HEK293 (cell line): ENCODE measurements around the gene MYH14.

Source experiments
- CTCF ChIA-PET: fragments of 350-600 bp; formaldehyde crosslinking; extraction: SDS; loops from one replicate; lab custom pipeline; 2021; ENCODE audit warnings: antibody characterized with exemption; lab: Yijun Ruan, JAX
- POLR2A ChIA-PET: fragments of 300-600 bp; formaldehyde crosslinking; extraction: SDS; loops from one replicate; lab custom pipeline; 2020; ENCODE audit warnings: antibody characterized with exemption, inconsistent platforms; lab: Yijun Ruan, JAX
- H3K27ac ChIP-seq: fragments of 200-500 bp; sonication (Bioruptor generic); 2 replicates; pipeline ENCODE4 v1.5.1; 2014; ENCODE audit warnings: low read depth, low read length, control low read depth, inconsistent platforms; ENCODE audit errors: extremely low read depth
- H3K36me3 ChIP-seq, 2 experiments: fragments of 200-500 bp in 1 of 2; sonication (Bioruptor generic) in 1 of 2; 1 replicate in 1 of 2; 2 replicates in 1 of 2; pipeline ENCODE4 v1.5.1; 2014 to 2017; ENCODE audit warnings: inconsistent platforms in 2 of 2, low read length in 2 of 2; ENCODE audit not compliant: control insufficient read depth in 2 of 2, insufficient read depth in 1 of 2
- H3K4me1 ChIP-seq: fragments of 200-500 bp; sonication (Bioruptor generic); 2 replicates; pipeline ENCODE4 v1.5.1; 2014; ENCODE audit warnings: mild to moderate bottlenecking, low read length, inconsistent platforms; ENCODE audit not compliant: control insufficient read depth, insufficient read depth
- H3K4me3 ChIP-seq: 2 replicates; pipeline ENCODE4 v1.5.1; 2011; ENCODE audit warnings: low read depth, mild to moderate bottlenecking, control low read depth, low read length, moderate library complexity
- H3K9me3 ChIP-seq: fragments of 200-500 bp; sonication (Bioruptor generic); 2 replicates; pipeline ENCODE4 v1.5.1; 2014; ENCODE audit warnings: low read depth, low read length, inconsistent platforms; ENCODE audit not compliant: control insufficient read depth, insufficient read depth
- ATF2 ChIP-seq: fragments of 450-650 bp; formaldehyde crosslinking; IDR thresholded peaks from 2 replicates; pipeline ENCODE4 v1.5.1; 2016; ENCODE audit warnings: missing biosample characterization, missing genetic modification characterization, low read depth
- GLI4 ChIP-seq: fragments of 450-650 bp; formaldehyde crosslinking; IDR thresholded peaks from 2 replicates; pipeline ENCODE4 v1.5.1; 2016; ENCODE audit warnings: missing biosample characterization, missing genetic modification characterization
- MEIS1 ChIP-seq: sonication (generic); formaldehyde crosslinking; IDR thresholded peaks from 2 replicates; pipeline ENCODE4 v1.8.1; 2022; ENCODE audit warnings: missing genetic modification reagents, mild to moderate bottlenecking, borderline replicate concordance
- OSR2 ChIP-seq: fragments of 450-650 bp; formaldehyde crosslinking; IDR thresholded peaks from 2 replicates; pipeline ENCODE4 v1.5.1; 2016; ENCODE audit warnings: missing biosample characterization, missing genetic modification characterization
- SETDB1 ChIP-seq: IDR thresholded peaks from one replicate; pipeline ENCODE4 v1.6.1; 2017; ENCODE audit warnings: mild to moderate bottlenecking, low read length, moderate library complexity, mixed read lengths; ENCODE audit not compliant: insufficient read length
- ZFP3 ChIP-seq: fragments of 450-650 bp; formaldehyde crosslinking; IDR thresholded peaks from 2 replicates; pipeline ENCODE4 v1.5.1; 2016; ENCODE audit warnings: low read depth, missing biosample characterization, missing genetic modification characterization
- ZFP41 ChIP-seq: fragments of 450-650 bp; formaldehyde crosslinking; IDR thresholded peaks from 2 replicates; pipeline ENCODE4 v1.5.1; 2016; ENCODE audit warnings: missing biosample characterization, missing genetic modification characterization, borderline replicate concordance
- ZNF138 ChIP-seq: fragments of 450-650 bp; formaldehyde crosslinking; IDR thresholded peaks from 2 replicates; pipeline ENCODE4 v1.5.1; 2016; ENCODE audit warnings: missing biosample characterization, missing genetic modification characterization, borderline replicate concordance
- ZNF157 ChIP-seq: fragments of 450-650 bp; formaldehyde crosslinking; IDR thresholded peaks from 2 replicates; pipeline ENCODE4 v1.5.1; 2016; ENCODE audit warnings: missing biosample characterization, missing genetic modification characterization
- ZNF19 ChIP-seq: fragments of 450-650 bp; formaldehyde crosslinking; IDR thresholded peaks from 2 replicates; pipeline ENCODE4; 2016; ENCODE audit warnings: missing biosample characterization, missing genetic modification characterization, low read depth
- ZNF423 ChIP-seq: fragments of 450-650 bp; formaldehyde crosslinking; IDR thresholded peaks from 2 replicates; pipeline ENCODE4 v1.5.1; 2016; ENCODE audit warnings: missing biosample characterization, missing genetic modification characterization
- ZNF426 ChIP-seq: fragments of 450-650 bp; formaldehyde crosslinking; IDR thresholded peaks from 2 replicates; pipeline ENCODE4 v1.5.1; 2017; ENCODE audit warnings: missing biosample characterization, missing genetic modification characterization, mild to moderate bottlenecking, inconsistent platforms, moderate library complexity
- ZNF624 ChIP-seq: fragments of 450-650 bp; formaldehyde crosslinking; IDR thresholded peaks from 2 replicates; pipeline ENCODE4 v1.5.1; 2017; ENCODE audit warnings: missing biosample characterization, missing genetic modification characterization
- ZNF626 ChIP-seq: fragments of 450-650 bp; sonication (Bioruptor Pico); formaldehyde crosslinking; IDR thresholded peaks from 2 replicates; pipeline ENCODE4 v1.5.1; 2018; ENCODE audit warnings: missing biosample characterization, missing genetic modification characterization, inconsistent platforms
- ZNF629 ChIP-seq: fragments of 450-650 bp; formaldehyde crosslinking; IDR thresholded peaks from 2 replicates; pipeline ENCODE4 v1.5.1; 2017; ENCODE audit warnings: missing biosample characterization, missing genetic modification characterization
- ZNF707 ChIP-seq: fragments of 450-650 bp; formaldehyde crosslinking; IDR thresholded peaks from 2 replicates; pipeline ENCODE4 v1.5.1; 2016; ENCODE audit warnings: missing biosample characterization, missing genetic modification characterization
- ZSCAN16 ChIP-seq: fragments of 450-650 bp; formaldehyde crosslinking; IDR thresholded peaks from 2 replicates; pipeline ENCODE4 v1.5.1; 2016; ENCODE audit warnings: missing biosample characterization, missing genetic modification characterization
- TF ChIP-seq, protein P1 (sequence below): fragments of 450-650 bp; formaldehyde crosslinking; IDR thresholded peaks from 2 replicates; pipeline ENCODE4 v1.5.1; 2016; ENCODE audit warnings: missing biosample characterization, missing genetic modification characterization, low read depth
- TF ChIP-seq, protein P2 (sequence below): fragments of 450-650 bp; formaldehyde crosslinking; IDR thresholded peaks from 2 replicates; pipeline ENCODE4 v1.5.1; 2016; ENCODE audit warnings: missing biosample characterization, missing genetic modification characterization, borderline replicate concordance

The MYH14 gene

DNA sequence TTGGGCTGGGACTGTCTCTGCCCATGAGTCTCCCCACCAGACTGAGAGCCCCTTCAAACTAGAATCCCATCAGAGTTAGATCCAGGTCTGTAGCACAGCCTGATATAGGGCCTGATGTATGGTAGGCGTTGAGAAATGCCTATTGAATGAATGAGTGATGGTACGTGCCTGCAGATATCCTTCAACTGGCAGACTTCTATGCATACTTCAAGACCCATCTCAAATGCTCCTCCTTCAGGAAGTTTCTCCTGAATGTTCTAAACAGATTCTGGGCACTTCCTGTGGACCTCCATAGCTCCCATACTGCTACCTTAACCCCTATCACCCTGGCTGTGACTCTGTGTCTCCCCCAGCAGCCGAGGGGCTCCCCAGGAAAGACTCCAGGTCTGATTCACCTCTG is 77.6 kb downstream of the MYH14 start (continued):
- peak; percentile 77 for TF ChIP-seq ZFP3 (tag by site-specific recombination)

GRCh38 chr19:50281491-50281890 is 78.1 kb downstream of the MYH14 start:
- no peak for TF ChIP-seq ZNF138
- no peak for TF ChIP-seq ZNF426 (tag by site-specific recombination)
- TF ChIP-seq GLI4 (tag by site-specific recombination) = no peak
- Histone ChIP-seq H3K4me1 (no peaks in the 10 kb centered on the region), H3K36me3 (peaks cover 4 to 21% of the 10 kb centered on the region in 2 experiments; a peak in 2 of 3 replicates), H3K27ac (no peak overlapping the region), H3K4me3 (no peak overlapping the region), H3K9me3 (no peaks in the 10 kb centered on the region)
- ChIA-PET CTCF (no interaction called here), POLR2A (no interaction called here)

GRCh38 chr19:50285833-50286232 is 82.4 kb downstream of the MYH14 start:
- POLR2A ChIA-PET = no interaction called here
- CTCF ChIA-PET = interaction anchor here (0.9 kb wide), 1 partner anchor 27 kb away, joined by 3 read pairs; no protein-coding TSS in a partner anchor
- H3K27ac ChIP-seq = no peak overlapping the region
- no peaks in the 10 kb centered on the region; the same call in 1 of the 2 replicates for H3K9me3 ChIP-seq
- no peaks in the 10 kb centered on the region for H3K4me1 ChIP-seq
- no peak overlapping the region for H3K4me3 ChIP-seq
- H3K36me3 ChIP-seq = peaks cover 4 to 35% of the 10 kb centered on the region in 2 experiments; a peak in 2 of 3 replicates
- TF ChIP-seq ZNF626 (tag by site-specific recombination) (0 out of 2 replicates have a peak, but pooled peaks have one; percentile 40), ATF2 (tag by site-specific recombination) (no peak), ZNF423 (tag by site-specific recombination) (no peak), ZNF624 (no peak), OSR2 (tag by site-specific recombination) (no peak), ZNF707 (tag by site-specific recombination) (no peak), SETDB1 (peak; percentile 91)

- Histone ChIP-seq H3K9me3 (no peaks in the 10 kb centered on the region; the same call in 1 of the 2 replicates), H3K4me1 (no peaks in the 10 kb centered on the region), H3K36me3 (peaks cover 4 to 32% of the 10 kb centered on the region in 2 experiments; a peak in 2 of 3 replicates), H3K4me3 (no peak overlapping the region), H3K27ac (no peak overlapping the region)
- ChIA-PET POLR2A (interaction anchor here (0.6 kb wide), 1 partner anchor 649 kb away, joined by 3 read pairs; no protein-coding TSS in a partner anchor), CTCF (interaction anchor here (0.9 kb wide), 1 partner anchor 27 kb away, joined by 3 read pairs; no protein-coding TSS in a partner anchor)
- TF ChIP-seq, protein P1, sequence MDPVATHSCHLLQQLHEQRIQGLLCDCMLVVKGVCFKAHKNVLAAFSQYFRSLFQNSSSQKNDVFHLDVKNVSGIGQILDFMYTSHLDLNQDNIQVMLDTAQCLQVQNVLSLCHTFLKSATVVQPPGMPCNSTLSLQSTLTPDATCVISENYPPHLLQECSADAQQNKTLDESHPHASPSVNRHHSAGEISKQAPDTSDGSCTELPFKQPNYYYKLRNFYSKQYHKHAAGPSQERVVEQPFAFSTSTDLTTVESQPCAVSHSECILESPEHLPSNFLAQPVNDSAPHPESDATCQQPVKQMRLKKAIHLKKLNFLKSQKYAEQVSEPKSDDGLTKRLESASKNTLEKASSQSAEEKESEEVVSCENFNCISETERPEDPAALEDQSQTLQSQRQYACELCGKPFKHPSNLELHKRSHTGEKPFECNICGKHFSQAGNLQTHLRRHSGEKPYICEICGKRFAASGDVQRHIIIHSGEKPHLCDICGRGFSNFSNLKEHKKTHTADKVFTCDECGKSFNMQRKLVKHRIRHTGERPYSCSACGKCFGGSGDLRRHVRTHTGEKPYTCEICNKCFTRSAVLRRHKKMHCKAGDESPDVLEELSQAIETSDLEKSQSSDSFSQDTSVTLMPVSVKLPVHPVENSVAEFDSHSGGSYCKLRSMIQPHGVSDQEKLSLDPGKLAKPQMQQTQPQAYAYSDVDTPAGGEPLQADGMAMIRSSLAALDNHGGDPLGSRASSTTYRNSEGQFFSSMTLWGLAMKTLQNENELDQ (tag by site-specific recombination) = no peak
- TF ChIP-seq ZNF19 (tag by site-specific recombination) (no peak), ZNF629 (tag by site-specific recombination) (no peak), ZNF157 (tag by site-specific recombination) (no peak), ZSCAN16 (tag by site-specific recombination) (no peak), ZFP41 (tag by site-specific recombination) (no peak), MEIS1 (CRISPR knock-in tag) (no peak)
- TF ChIP-seq, protein P2, sequence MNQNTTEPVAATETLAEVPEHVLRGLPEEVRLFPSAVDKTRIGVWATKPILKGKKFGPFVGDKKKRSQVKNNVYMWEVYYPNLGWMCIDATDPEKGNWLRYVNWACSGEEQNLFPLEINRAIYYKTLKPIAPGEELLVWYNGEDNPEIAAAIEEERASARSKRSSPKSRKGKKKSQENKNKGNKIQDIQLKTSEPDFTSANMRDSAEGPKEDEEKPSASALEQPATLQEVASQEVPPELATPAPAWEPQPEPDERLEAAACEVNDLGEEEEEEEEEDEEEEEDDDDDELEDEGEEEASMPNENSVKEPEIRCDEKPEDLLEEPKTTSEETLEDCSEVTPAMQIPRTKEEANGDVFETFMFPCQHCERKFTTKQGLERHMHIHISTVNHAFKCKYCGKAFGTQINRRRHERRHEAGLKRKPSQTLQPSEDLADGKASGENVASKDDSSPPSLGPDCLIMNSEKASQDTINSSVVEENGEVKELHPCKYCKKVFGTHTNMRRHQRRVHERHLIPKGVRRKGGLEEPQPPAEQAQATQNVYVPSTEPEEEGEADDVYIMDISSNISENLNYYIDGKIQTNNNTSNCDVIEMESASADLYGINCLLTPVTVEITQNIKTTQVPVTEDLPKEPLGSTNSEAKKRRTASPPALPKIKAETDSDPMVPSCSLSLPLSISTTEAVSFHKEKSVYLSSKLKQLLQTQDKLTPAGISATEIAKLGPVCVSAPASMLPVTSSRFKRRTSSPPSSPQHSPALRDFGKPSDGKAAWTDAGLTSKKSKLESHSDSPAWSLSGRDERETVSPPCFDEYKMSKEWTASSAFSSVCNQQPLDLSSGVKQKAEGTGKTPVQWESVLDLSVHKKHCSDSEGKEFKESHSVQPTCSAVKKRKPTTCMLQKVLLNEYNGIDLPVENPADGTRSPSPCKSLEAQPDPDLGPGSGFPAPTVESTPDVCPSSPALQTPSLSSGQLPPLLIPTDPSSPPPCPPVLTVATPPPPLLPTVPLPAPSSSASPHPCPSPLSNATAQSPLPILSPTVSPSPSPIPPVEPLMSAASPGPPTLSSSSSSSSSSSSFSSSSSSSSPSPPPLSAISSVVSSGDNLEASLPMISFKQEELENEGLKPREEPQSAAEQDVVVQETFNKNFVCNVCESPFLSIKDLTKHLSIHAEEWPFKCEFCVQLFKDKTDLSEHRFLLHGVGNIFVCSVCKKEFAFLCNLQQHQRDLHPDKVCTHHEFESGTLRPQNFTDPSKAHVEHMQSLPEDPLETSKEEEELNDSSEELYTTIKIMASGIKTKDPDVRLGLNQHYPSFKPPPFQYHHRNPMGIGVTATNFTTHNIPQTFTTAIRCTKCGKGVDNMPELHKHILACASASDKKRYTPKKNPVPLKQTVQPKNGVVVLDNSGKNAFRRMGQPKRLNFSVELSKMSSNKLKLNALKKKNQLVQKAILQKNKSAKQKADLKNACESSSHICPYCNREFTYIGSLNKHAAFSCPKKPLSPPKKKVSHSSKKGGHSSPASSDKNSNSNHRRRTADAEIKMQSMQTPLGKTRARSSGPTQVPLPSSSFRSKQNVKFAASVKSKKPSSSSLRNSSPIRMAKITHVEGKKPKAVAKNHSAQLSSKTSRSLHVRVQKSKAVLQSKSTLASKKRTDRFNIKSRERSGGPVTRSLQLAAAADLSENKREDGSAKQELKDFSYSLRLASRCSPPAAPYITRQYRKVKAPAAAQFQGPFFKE (tag by site-specific recombination) = no peak
These were observed 83.0 kb downstream of the MYH14 start for GRCh38 chr19:50286443-50286842.
